Ascending aorta (tissue), 2 donors: ENCODE results near the gene CCR7. TPM values are rescaled to one million over a fixed set of nuclear protein-coding genes. Genes with fewer than 3 reads are reported as not detected.
"Not testable (repeated sequence)": the region's sequence is repeated elsewhere in the genome, so short reads cannot be mapped to it uniquely, and the experiment has no call there.

ENCODE experiments used
- DNase-seq, 2 donors: peaks; one replicate each; pipeline ENCODE4 v3.0.0-alpha.2; 2019; ENCODE audit warnings: low spot score in 2 of 2
- H3K27ac ChIP-seq, 2 donors: fragments of 200-600 bp; sonication (generic); one replicate each; pipeline ENCODE4 v1.5.1; 2016 to 2017; ENCODE audit warnings: mild to moderate bottlenecking in 1 of 2
- H3K27me3 ChIP-seq: fragments of 200-600 bp; sonication (generic); one replicate; pipeline ENCODE4 v1.5.1; 2017
- H3K36me3 ChIP-seq, 2 donors: fragments of 200-600 bp; sonication (generic); one replicate each; pipeline ENCODE4 v1.5.1; 2016
- H3K4me1 ChIP-seq, 2 donors: fragments of 200-600 bp; sonication (generic); one replicate each; pipeline ENCODE4 v1.5.1; 2016 to 2017; ENCODE audit warnings: mild to moderate bottlenecking in 1 of 2
- H3K4me3 ChIP-seq, 2 donors: fragments of 200-600 bp; sonication (generic); one replicate each; pipeline ENCODE4 v1.5.1; 2016 to 2017; ENCODE audit warnings: mild to moderate bottlenecking in 1 of 2
- H3K9me3 ChIP-seq, 2 donors: fragments of 200-600 bp; sonication (generic); one replicate each; pipeline ENCODE4 v1.5.1; 2016
- CTCF ChIP-seq, 3 experiments: fragments of 200-600 bp in 2 of 3; fragments of 450-650 bp in 1 of 3; sonication (generic) in 2 of 3; IDR thresholded peaks; one replicate each; pipeline ENCODE4 v1.5.1; 2016 to 2019; ENCODE audit warnings: antibody characterized with exemption in 3 of 3, mild to moderate bottlenecking in 1 of 3, moderate library complexity in 1 of 3
- intact Hi-C: fragments of 100-400 bp; cut with DNase I; formaldehyde crosslinking; loops from one replicate; pipeline ENCODE4 v1.15.1; 2023
- total RNA-seq: library from RNA; depleted of rRNA; stranded (reverse); fragments of >200 nt; gene quantifications from one replicate; pipeline ENCODE4 v1.1.0, GENCODE V29; 2016

CCR7 gene
- total RNA-seq, 1 donor from 2014 or later = not detected

GRCh38 chr17:40547079-40547784 is 18.0 kb downstream of the CCR7 start:
- Histone ChIP-seq H3K36me3 (no peaks in the 10 kb centered on the region), H3K27me3 (no peaks in the 10 kb centered on the region), H3K4me1 (peaks cover 3 to 4% of the 10 kb centered on the region in 2 donors), H3K4me3 (no peak overlapping the region), H3K27ac (peak overlapping the region in 1 of 2 donors; percentile 56), H3K9me3 (no peaks in the 10 kb centered on the region)
- peak in 1 of 2 donors; percentile 53 for DNase-seq
- intact Hi-C loops = no loop called here
- no peak for TF ChIP-seq CTCF (IDR thresholded peaks at IDR 0.05)

GRCh38 chr17:40546497-40546896 is 18.8 kb downstream of the CCR7 start:
- intact Hi-C loops = not testable (repeated sequence)

GRCh38 chr17:40545660-40546059 is 19.6 kb downstream of the CCR7 start:
- DNase-seq = peak in 1 of 2 donors; percentile 51
- Histone ChIP-seq H3K4me3 (no peak overlapping the region), H3K36me3 (no peaks in the 10 kb centered on the region), H3K27ac (no peak overlapping the region), H3K4me1 (peaks cover 0 to 4% of the 10 kb centered on the region in 2 donors), H3K27me3 (no peaks in the 10 kb centered on the region), H3K9me3 (no peaks in the 10 kb centered on the region)
- TF ChIP-seq CTCF (IDR thresholded peaks at IDR 0.05) = no peak
- intact Hi-C loops = no loop called here

More at GRCh38 chr17:40546497-40546896, 18.8 kb downstream of the CCR7 start:
- not testable (repeated sequence) for H3K36me3 ChIP-seq, H3K27me3 ChIP-seq, H3K4me3 ChIP-seq, H3K27ac ChIP-seq, H3K9me3 ChIP-seq, DNase-seq, H3K4me1 ChIP-seq

DNA sequence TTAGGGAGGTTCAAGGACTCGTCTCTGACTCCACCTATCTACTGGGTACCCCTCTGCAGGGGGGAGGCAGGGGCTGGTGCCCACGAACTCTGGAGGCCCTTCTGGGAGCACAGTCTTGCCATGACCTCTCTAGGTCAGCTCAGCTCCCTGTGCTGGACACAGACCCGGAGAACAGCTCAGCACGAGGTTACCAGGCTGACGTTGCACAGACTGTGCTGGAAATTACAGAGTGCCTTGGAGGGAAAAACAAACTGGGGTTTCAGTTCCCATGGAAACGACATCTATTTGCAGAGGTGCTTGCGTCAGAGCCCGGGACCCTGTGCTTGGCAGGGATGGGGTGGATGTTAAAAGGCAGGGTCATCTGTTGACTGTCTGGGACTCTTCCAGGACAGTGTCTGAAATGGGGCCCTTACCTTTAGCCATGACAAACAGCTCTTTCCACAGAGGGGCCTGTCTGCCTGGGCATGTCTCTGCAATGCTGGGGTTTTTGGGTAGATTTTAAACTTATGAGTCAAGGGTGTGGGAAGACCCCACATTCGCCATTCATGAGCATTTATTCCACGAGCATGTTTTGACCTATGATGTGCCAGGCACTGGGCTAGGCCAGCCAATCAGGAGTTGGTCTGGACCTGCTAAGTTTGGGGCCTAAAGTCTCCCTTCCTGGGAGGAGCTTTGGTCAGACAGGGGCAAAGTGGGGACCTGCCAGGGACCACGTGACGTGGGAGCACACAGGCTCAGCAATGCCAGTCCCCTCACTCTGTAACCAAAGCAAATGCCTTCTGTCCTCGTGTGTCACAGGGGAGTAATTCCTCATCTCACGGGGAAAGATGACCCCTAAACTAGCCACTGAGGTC is 22.5 kb downstream of the CCR7 start:
- Histone ChIP-seq H3K9me3 (no peaks in the 10 kb centered on the region), H3K36me3 (no peaks in the 10 kb centered on the region), H3K27ac (peak overlapping the region; percentile 68 to 92), H3K4me3 (no peak overlapping the region), H3K27me3 (no peaks in the 10 kb centered on the region), H3K4me1 (peaks cover 5 to 8% of the 10 kb centered on the region in 2 donors)
- peak; percentile 40 to 88 for DNase-seq
- TF ChIP-seq CTCF (IDR thresholded peaks at IDR 0.05) = no peak
- intact Hi-C loops = no loop called here

- H3K27ac ChIP-seq = peak overlapping the region; percentile 68 to 92
- intact Hi-C loops = no loop called here
These were observed 23.3 kb downstream of the CCR7 start for GRCh38 chr17:40541873-40542557.

More at GRCh38 chr17:40541873-40542557, 23.3 kb downstream of the CCR7 start:
- DNase-seq = no peak
- H3K27me3 ChIP-seq = no peaks in the 10 kb centered on the region
- no peak overlapping the region for H3K4me3 ChIP-seq
- peaks cover 5 to 8% of the 10 kb centered on the region in 2 donors for H3K4me1 ChIP-seq
- no peaks in the 10 kb centered on the region for H3K9me3 ChIP-seq
- TF ChIP-seq CTCF (IDR thresholded peaks at IDR 0.05) = no peak
- H3K36me3 ChIP-seq = no peaks in the 10 kb centered on the region
